Measurements from ENCODE around the gene PRDM16. TPM values are rescaled to one million over a fixed set of nuclear protein-coding genes. Genes with fewer than 3 reads are reported as not detected.

PRDM16 gene
- total and polyA plus RNA-seq, 2 experiments from 2014 or later, result 0.14 to 0.16 TPM

DNA sequence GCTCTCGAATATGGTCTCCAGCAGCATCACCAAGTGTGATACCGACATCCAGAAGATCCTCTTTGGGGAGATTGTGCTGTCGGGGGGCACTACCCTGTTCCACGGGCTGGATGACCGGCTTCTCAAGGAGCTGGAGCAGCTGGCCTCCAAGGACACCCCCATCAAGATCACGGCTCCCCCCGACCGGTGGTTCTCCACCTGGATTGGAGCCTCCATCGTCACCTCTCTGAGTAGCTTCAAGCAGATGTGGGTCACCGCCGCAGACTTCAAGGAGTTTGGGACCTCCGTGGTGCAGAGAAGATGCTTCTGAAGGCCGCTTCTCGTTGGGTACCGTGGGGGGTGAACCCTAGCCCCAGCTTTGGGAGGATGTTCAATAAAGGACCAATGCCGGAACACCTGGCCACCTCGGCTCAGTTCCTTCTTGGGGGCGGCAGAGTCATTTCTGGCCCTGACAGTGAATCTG is 46.5 kb upstream of the PRDM16 start:
- Histone ChIP-seq H3K27ac (ENCODE audit: low read depth) (no peak overlapping the region), H3K36me3 (ENCODE audit: insufficient read depth) (no peaks in the 10 kb centered on the region), H3K4me2 (no peak overlapping the region), H3K4me1 (ENCODE audit: insufficient read depth) (no peaks in the 10 kb centered on the region; the same call in 1 of the 2 replicates), H3F3A (replicated peaks; ENCODE audit: low read depth) (no peaks in the 10 kb centered on the region), H3K4me3 (no peak overlapping the region), H3K27me3 (ENCODE audit: insufficient read depth) (no peaks in the 10 kb centered on the region), H2AFZ (no peak overlapping the region), H3K9me2 (ENCODE audit: insufficient read depth) (no peaks in the 10 kb centered on the region), H3K79me2 (replicated peaks; ENCODE audit: insufficient read depth) (no peaks in the 10 kb centered on the region), H4K20me1 (replicated peaks; ENCODE audit: insufficient read depth) (no peaks in the 10 kb centered on the region)
- no peak overlapping the region for H3K4me3 Mint-ChIP-seq
- no peaks in the 10 kb centered on the region for H3K36me3 Mint-ChIP-seq (ENCODE audit: low read depth)
- H3K9me3 Mint-ChIP-seq, result peaks cover 5% of the 10 kb centered on the region
- DNase-seq (ENCODE audit: low spot score) (no peak), ATAC-seq (no peak)
- TF ChIP-seq JUNB (IDR thresholded peaks at IDR 0.05; ENCODE audit: unreplicated experiment), result no peak
- TF ChIP-seq, protein P1, sequence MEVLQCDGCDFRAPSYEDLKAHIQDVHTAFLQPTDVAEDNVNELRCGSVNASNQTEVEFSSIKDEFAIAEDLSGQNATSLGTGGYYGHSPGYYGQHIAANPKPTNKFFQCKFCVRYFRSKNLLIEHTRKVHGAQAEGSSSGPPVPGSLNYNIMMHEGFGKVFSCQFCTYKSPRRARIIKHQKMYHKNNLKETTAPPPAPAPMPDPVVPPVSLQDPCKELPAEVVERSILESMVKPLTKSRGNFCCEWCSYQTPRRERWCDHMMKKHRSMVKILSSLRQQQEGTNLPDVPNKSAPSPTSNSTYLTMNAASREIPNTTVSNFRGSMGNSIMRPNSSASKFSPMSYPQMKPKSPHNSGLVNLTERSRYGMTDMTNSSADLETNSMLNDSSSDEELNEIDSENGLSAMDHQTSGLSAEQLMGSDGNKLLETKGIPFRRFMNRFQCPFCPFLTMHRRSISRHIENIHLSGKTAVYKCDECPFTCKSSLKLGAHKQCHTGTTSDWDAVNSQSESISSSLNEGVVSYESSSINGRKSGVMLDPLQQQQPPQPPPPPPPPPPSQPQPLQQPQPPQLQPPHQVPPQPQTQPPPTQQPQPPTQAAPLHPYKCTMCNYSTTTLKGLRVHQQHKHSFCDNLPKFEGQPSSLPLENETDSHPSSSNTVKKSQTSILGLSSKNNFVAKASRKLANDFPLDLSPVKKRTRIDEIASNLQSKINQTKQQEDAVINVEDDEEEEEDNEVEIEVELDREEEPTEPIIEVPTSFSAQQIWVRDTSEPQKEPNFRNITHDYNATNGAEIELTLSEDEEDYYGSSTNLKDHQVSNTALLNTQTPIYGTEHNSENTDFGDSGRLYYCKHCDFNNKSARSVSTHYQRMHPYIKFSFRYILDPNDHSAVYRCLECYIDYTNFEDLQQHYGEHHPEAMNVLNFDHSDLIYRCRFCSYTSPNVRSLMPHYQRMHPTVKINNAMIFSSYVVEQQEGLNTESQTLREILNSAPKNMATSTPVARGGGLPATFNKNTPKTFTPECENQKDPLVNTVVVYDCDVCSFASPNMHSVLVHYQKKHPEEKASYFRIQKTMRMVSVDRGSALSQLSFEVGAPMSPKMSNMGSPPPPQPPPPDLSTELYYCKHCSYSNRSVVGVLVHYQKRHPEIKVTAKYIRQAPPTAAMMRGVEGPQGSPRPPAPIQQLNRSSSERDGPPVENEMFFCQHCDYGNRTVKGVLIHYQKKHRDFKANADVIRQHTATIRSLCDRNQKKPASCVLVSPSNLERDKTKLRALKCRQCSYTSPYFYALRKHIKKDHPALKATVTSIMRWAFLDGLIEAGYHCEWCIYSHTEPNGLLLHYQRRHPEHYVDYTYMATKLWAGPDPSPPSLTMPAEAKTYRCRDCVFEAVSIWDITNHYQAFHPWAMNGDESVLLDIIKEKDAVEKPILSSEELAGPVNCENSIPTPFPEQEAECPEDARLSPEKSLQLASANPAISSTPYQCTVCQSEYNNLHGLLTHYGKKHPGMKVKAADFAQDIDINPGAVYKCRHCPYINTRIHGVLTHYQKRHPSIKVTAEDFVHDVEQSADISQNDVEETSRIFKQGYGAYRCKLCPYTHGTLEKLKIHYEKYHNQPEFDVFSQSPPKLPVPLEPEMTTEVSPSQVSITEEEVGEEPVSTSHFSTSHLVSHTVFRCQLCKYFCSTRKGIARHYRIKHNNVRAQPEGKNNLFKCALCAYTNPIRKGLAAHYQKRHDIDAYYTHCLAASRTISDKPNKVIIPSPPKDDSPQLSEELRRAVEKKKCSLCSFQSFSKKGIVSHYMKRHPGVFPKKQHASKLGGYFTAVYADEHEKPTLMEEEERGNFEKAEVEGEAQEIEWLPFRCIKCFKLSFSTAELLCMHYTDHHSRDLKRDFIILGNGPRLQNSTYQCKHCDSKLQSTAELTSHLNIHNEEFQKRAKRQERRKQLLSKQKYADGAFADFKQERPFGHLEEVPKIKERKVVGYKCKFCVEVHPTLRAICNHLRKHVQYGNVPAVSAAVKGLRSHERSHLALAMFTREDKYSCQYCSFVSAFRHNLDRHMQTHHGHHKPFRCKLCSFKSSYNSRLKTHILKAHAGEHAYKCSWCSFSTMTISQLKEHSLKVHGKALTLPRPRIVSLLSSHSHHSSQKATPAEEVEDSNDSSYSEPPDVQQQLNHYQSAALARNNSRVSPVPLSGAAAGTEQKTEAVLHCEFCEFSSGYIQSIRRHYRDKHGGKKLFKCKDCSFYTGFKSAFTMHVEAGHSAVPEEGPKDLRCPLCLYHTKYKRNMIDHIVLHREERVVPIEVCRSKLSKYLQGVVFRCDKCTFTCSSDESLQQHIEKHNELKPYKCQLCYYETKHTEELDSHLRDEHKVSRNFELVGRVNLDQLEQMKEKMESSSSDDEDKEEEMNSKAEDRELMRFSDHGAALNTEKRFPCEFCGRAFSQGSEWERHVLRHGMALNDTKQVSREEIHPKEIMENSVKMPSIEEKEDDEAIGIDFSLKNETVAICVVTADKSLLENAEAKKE (CRISPR knock-in tag; IDR thresholded peaks at IDR 0.05), result no peak
- TF ChIP-seq, protein P2, sequence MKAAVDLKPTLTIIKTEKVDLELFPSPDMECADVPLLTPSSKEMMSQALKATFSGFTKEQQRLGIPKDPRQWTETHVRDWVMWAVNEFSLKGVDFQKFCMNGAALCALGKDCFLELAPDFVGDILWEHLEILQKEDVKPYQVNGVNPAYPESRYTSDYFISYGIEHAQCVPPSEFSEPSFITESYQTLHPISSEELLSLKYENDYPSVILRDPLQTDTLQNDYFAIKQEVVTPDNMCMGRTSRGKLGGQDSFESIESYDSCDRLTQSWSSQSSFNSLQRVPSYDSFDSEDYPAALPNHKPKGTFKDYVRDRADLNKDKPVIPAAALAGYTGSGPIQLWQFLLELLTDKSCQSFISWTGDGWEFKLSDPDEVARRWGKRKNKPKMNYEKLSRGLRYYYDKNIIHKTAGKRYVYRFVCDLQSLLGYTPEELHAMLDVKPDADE (IDR thresholded peaks at IDR 0.05), result no peak
- no peak for TF ChIP-seq NANOG (IDR thresholded peaks at IDR 0.05; ENCODE audit: borderline replicate concordance)
- no peak for TF ChIP-seq STAT1 (IDR thresholded peaks at IDR 0.05; ENCODE audit: unreplicated experiment)
- TF ChIP-seq EZH2phosphoT487 (IDR thresholded peaks at IDR 0.05; ENCODE audit: unreplicated experiment), result no peak
- no peak for TF ChIP-seq ZNF114 (CRISPR knock-in tag; IDR thresholded peaks at IDR 0.05)
- no peak for TF ChIP-seq POLR2AphosphoS5 (IDR thresholded peaks at IDR 0.05; ENCODE audit: low read depth)
- no peak for TF ChIP-seq EZH2 (IDR thresholded peaks at IDR 0.05; ENCODE audit: low read depth, unreplicated experiment)
- TF ChIP-seq, protein P3, sequence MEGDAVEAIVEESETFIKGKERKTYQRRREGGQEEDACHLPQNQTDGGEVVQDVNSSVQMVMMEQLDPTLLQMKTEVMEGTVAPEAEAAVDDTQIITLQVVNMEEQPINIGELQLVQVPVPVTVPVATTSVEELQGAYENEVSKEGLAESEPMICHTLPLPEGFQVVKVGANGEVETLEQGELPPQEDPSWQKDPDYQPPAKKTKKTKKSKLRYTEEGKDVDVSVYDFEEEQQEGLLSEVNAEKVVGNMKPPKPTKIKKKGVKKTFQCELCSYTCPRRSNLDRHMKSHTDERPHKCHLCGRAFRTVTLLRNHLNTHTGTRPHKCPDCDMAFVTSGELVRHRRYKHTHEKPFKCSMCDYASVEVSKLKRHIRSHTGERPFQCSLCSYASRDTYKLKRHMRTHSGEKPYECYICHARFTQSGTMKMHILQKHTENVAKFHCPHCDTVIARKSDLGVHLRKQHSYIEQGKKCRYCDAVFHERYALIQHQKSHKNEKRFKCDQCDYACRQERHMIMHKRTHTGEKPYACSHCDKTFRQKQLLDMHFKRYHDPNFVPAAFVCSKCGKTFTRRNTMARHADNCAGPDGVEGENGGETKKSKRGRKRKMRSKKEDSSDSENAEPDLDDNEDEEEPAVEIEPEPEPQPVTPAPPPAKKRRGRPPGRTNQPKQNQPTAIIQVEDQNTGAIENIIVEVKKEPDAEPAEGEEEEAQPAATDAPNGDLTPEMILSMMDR (conservative IDR thresholded peaks at IDR 0.05; ENCODE audit: low read depth in 2 of 2), result no peak
- no peak for TF ChIP-seq ZNF331 (CRISPR knock-in tag; IDR thresholded peaks at IDR 0.05; ENCODE audit: low read depth)
- H3K27ac Mint-ChIP-seq, result no peak overlapping the region
- peaks cover 13% of the 10 kb centered on the region for H3K27me3 Mint-ChIP-seq (ENCODE audit: insufficient read depth, low read depth, poor library complexity)
- H3K4me1 Mint-ChIP-seq, result peaks cover 10% of the 10 kb centered on the region; the same call in 2 of the 3 replicates

Measured in GM23338 (cell line).